ENCODE measurements around the gene CHRM2.
"Not testable (repeated sequence)": the region's sequence is repeated elsewhere in the genome, so short reads cannot be mapped to it uniquely, and the experiment has no call there.

CHRM2 gene

GRCh38 chr7:136868496-136869000 is at the start of gene CHRM2:
Gene CHRM2 (plus strand): TSS chr7:136868652. CDS start chr7:137014866, 146,214 bp downstream.
- Histone ChIP-seq H3K9ac (ENCODE audit: low read depth, low read length) (no peak within 1 kb of the TSS), H3K9me3 (ENCODE audit: insufficient read depth, low read length, severe bottlenecking) (no peaks in the 10 kb centered on the region), H3K79me2 (ENCODE audit: insufficient read depth, low read length) (no peaks in the 10 kb centered on the region), H3K27me3 (ENCODE audit: insufficient read depth, low read length, poor library complexity) (no peaks in the 10 kb centered on the region), H3K36me3 (ENCODE audit: insufficient read depth, low read length) (no peaks in the 10 kb centered on the region), H3K27ac (ENCODE audit: low read length) (no peak within 1 kb of the TSS), H2AFZ (ENCODE audit: low read depth, low read length) (no peak within 1 kb of the TSS), H3K4me2 (ENCODE audit: insufficient read depth, low read length) (no peak within 1 kb of the TSS), H4K20me1 (ENCODE audit: insufficient read depth, low read length) (no peaks in the 10 kb centered on the region), H3K4me1 (ENCODE audit: insufficient read depth, low read length) (no peaks in the 10 kb centered on the region), H3K4me3 (ENCODE audit: low read depth in 1 of 2, low read length in 2 of 2) (no peak within 1 kb of the TSS)
- ATAC-seq (ENCODE audit: insufficient read depth, low read depth) (no peak), DNase-seq (no peak)
- TF ChIP-seq EZH2 (IDR thresholded peaks at IDR 0.05; ENCODE audit: borderline replicate concordance, low read depth, low read length, severe bottlenecking): no peak
- TF ChIP-seq, protein P1, sequence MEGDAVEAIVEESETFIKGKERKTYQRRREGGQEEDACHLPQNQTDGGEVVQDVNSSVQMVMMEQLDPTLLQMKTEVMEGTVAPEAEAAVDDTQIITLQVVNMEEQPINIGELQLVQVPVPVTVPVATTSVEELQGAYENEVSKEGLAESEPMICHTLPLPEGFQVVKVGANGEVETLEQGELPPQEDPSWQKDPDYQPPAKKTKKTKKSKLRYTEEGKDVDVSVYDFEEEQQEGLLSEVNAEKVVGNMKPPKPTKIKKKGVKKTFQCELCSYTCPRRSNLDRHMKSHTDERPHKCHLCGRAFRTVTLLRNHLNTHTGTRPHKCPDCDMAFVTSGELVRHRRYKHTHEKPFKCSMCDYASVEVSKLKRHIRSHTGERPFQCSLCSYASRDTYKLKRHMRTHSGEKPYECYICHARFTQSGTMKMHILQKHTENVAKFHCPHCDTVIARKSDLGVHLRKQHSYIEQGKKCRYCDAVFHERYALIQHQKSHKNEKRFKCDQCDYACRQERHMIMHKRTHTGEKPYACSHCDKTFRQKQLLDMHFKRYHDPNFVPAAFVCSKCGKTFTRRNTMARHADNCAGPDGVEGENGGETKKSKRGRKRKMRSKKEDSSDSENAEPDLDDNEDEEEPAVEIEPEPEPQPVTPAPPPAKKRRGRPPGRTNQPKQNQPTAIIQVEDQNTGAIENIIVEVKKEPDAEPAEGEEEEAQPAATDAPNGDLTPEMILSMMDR (IDR thresholded peaks at IDR 0.05; ENCODE audit: borderline replicate concordance, extremely low read depth, low read length, poor library complexity, severe bottlenecking): no peak

- DNase-seq; H4K20me1 ChIP-seq (ENCODE audit: insufficient read depth, low read length); H3K27me3 ChIP-seq (ENCODE audit: insufficient read depth, low read length, poor library complexity); H3K9ac ChIP-seq (ENCODE audit: low read depth, low read length); H3K27ac ChIP-seq (ENCODE audit: low read length); H3K9me3 ChIP-seq (ENCODE audit: insufficient read depth, low read length, severe bottlenecking); H3K4me3 ChIP-seq (ENCODE audit: low read depth in 1 of 2, low read length in 2 of 2); ATAC-seq (ENCODE audit: insufficient read depth, low read depth); H3K79me2 ChIP-seq (ENCODE audit: insufficient read depth, low read length); H3K4me1 ChIP-seq (ENCODE audit: insufficient read depth, low read length); H2AFZ ChIP-seq (ENCODE audit: low read depth, low read length); H3K36me3 ChIP-seq (ENCODE audit: insufficient read depth, low read length); H3K4me2 ChIP-seq (ENCODE audit: insufficient read depth, low read length): not testable (repeated sequence)
Measured at GRCh38 chr7:136831398-136831797, 37.1 kb upstream of the CHRM2 start.

DNA sequence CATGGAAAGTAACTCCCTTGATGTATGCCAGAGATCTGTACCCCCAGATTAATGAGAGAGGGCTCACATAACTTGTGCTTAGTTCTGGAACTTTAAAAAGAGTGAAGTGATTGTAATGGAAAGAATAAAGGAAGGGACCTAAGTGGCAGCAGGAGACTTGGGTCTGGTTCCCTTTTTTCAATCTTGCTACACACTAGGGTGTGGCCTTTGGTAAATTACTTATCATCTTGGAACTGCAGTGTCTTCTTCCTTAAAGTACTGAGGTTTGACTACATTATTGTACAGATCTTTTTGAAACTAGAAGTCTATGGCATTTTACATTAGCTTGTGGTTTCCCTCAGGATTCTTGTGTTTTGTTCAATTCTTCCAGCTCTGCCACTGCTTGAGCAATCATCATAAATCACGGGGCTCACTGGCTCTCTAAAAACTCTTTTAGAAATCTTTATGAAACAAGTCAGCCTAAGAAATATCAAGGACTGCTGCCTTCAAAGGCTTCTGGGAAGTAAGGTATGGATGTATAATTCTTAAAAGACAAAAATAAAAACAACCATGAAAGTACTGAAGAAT is 22.5 kb upstream of the CHRM2 start:
- ATAC-seq (ENCODE audit: insufficient read depth, low read depth) (no peak), DNase-seq (no peak)
- no peaks in the 10 kb centered on the region for H3K27me3 ChIP-seq (ENCODE audit: insufficient read depth, low read length, poor library complexity)
- H3K4me1 ChIP-seq (ENCODE audit: insufficient read depth, low read length): no peaks in the 10 kb centered on the region
- TF ChIP-seq, protein P1 (IDR thresholded peaks at IDR 0.05; ENCODE audit: borderline replicate concordance, extremely low read depth, low read length, poor library complexity, severe bottlenecking): no peak
- TF ChIP-seq EZH2 (IDR thresholded peaks at IDR 0.05; ENCODE audit: borderline replicate concordance, low read depth, low read length, severe bottlenecking): no peak
- H3K36me3 ChIP-seq (ENCODE audit: insufficient read depth, low read length): no peaks in the 10 kb centered on the region
- no peak overlapping the region for H3K4me3 ChIP-seq (ENCODE audit: low read depth in 1 of 2, low read length in 2 of 2)
- no peaks in the 10 kb centered on the region for H3K9me3 ChIP-seq (ENCODE audit: insufficient read depth, low read length, severe bottlenecking)
- H3K4me2 ChIP-seq (ENCODE audit: insufficient read depth, low read length): no peak overlapping the region
- no peaks in the 10 kb centered on the region for H4K20me1 ChIP-seq (ENCODE audit: insufficient read depth, low read length)
- H3K79me2 ChIP-seq (ENCODE audit: insufficient read depth, low read length): no peaks in the 10 kb centered on the region
- no peak overlapping the region for H2AFZ ChIP-seq (ENCODE audit: low read depth, low read length)
- H3K9ac ChIP-seq (ENCODE audit: low read depth, low read length): no peak overlapping the region
- H3K27ac ChIP-seq (ENCODE audit: low read length): no peak overlapping the region

- Histone ChIP-seq H2AFZ (ENCODE audit: low read depth, low read length) (no peak overlapping the region), H3K79me2 (ENCODE audit: insufficient read depth, low read length) (no peaks in the 10 kb centered on the region), H3K9ac (ENCODE audit: low read depth, low read length) (no peak overlapping the region), H3K27ac (ENCODE audit: low read length) (no peak overlapping the region), H3K27me3 (ENCODE audit: insufficient read depth, low read length, poor library complexity) (no peaks in the 10 kb centered on the region), H4K20me1 (ENCODE audit: insufficient read depth, low read length) (no peaks in the 10 kb centered on the region), H3K9me3 (ENCODE audit: insufficient read depth, low read length, severe bottlenecking) (no peaks in the 10 kb centered on the region), H3K36me3 (ENCODE audit: insufficient read depth, low read length) (no peaks in the 10 kb centered on the region), H3K4me1 (ENCODE audit: insufficient read depth, low read length) (no peaks in the 10 kb centered on the region), H3K4me3 (ENCODE audit: low read depth in 1 of 2, low read length in 2 of 2) (no peak overlapping the region), H3K4me2 (ENCODE audit: insufficient read depth, low read length) (no peak overlapping the region)
- TF ChIP-seq EZH2 (IDR thresholded peaks at IDR 0.05; ENCODE audit: borderline replicate concordance, low read depth, low read length, severe bottlenecking): no peak
- TF ChIP-seq, protein P1 (IDR thresholded peaks at IDR 0.05; ENCODE audit: borderline replicate concordance, extremely low read depth, low read length, poor library complexity, severe bottlenecking): no peak
- DNase-seq (no peak), ATAC-seq (ENCODE audit: insufficient read depth, low read depth) (no peak)
Measured at GRCh38 chr7:136847858-136848257, 20.6 kb upstream of the CHRM2 start.

Data from DND-41 (cell line).